Endothelial cell of umbilical vein (primary cell): Measurements from ENCODE around the gene BPHL. TPM values are rescaled to one million over a fixed set of nuclear protein-coding genes. Genes with fewer than 3 reads are reported as not detected.

Experiments used
- BruUV-seq: library from RNA; stranded (reverse); fragments of 400-500 nt; replicated peaks from 2 replicates; lab custom pipeline; 2021; lab: Mats Ljungman, UMichigan
- CTCF ChIA-PET: fragments of 300-600, 350-600 bp; sonication (Branson Sonifier 250); formaldehyde crosslinking; loops from one replicate; lab custom pipeline; 2021; ENCODE audit warnings: antibody characterized with exemption, inconsistent platforms; lab: Charles Lee
- POLR2A ChIA-PET: fragments of 300-600, 350-600 bp; sonication (Branson Sonifier 250); formaldehyde crosslinking; loops from one replicate; lab custom pipeline; 2021; ENCODE audit warnings: antibody characterized with exemption, inconsistent platforms; lab: Charles Lee
- DNase-seq: peaks from one replicate; pipeline ENCODE4 v3.0.0-alpha.2; 2011; ENCODE audit warnings: low read depth, low spot score
- FAIRE-seq: peaks from 2 replicates; lab custom pipeline; 2011; peaks lifted over from hg19 to GRCh38; lab: Jason Lieb, UNC
- H2AFZ ChIP-seq: 2 replicates; pipeline ENCODE4 v1.6.0; 2012; ENCODE audit warnings: low read depth, low read length, control low read depth, inconsistent platforms
- H3K27ac ChIP-seq: 2 replicates; pipeline ENCODE4 v1.5.1; 2011; ENCODE audit warnings: low read depth, mild to moderate bottlenecking, control low read depth, low read length, moderate library complexity; ENCODE audit not compliant: insufficient read depth
- H3K27me3 ChIP-seq, 2 experiments: 2 replicates each; pipeline versions ENCODE4 v1.6.0 to v1.6.1; 2011; ENCODE audit warnings: low read length in 2 of 2, mixed read lengths in 1 of 2; ENCODE audit not compliant: control insufficient read depth in 2 of 2, insufficient read depth in 2 of 2
- H3K36me3 ChIP-seq, 2 experiments: 2 replicates in 1 of 2; 3 replicates in 1 of 2; pipeline ENCODE4 v1.5.1; 2011; ENCODE audit warnings: low read length in 2 of 2, mild to moderate bottlenecking in 1 of 2, moderate library complexity in 1 of 2; ENCODE audit not compliant: control insufficient read depth in 2 of 2, insufficient read depth in 2 of 2; ENCODE audit errors: extremely low read depth in 1 of 2
- H3K4me1 ChIP-seq: 3 replicates; pipeline ENCODE4 v1.5.1; 2011; ENCODE audit warnings: mild to moderate bottlenecking, low read length; ENCODE audit not compliant: control insufficient read depth, insufficient read depth; ENCODE audit errors: extremely low read depth
- H3K4me2 ChIP-seq: 2 replicates; pipeline ENCODE4 v1.6.1; 2011; ENCODE audit warnings: low read length, control low read depth, mixed read lengths; ENCODE audit not compliant: insufficient read depth
- H3K4me3 ChIP-seq, 3 experiments: fragments of 200-600 bp in 1 of 3; sonication (generic), shearing (Covaris generic) in 1 of 3; replicated peaks in 1 of 3; 2 replicates each; pipeline ENCODE4 v1.5.1; 2011 to 2016; ENCODE audit warnings: control low read depth in 3 of 3, low read length in 3 of 3, mild to moderate bottlenecking in 2 of 3, inconsistent platforms in 1 of 3, low read depth in 1 of 3, moderate library complexity in 1 of 3; ENCODE audit not compliant: insufficient read depth in 1 of 3
- H3K79me2 ChIP-seq: 2 replicates; pipeline ENCODE4 v1.6.0; 2012; ENCODE audit warnings: low read length, inconsistent platforms; ENCODE audit not compliant: control insufficient read depth, insufficient read depth
- H3K9ac ChIP-seq: replicated peaks from 2 replicates; pipeline ENCODE3; 2011; ENCODE audit warnings: low read length, control low read depth; ENCODE audit not compliant: insufficient read depth; ENCODE audit errors: extremely low read depth
- H3K9me1 ChIP-seq: replicated peaks from 3 replicates; pipeline ENCODE4 v1.6.0; 2011; ENCODE audit warnings: mild to moderate bottlenecking, low read length; ENCODE audit not compliant: control insufficient read depth, insufficient read depth; ENCODE audit errors: extremely low read depth
- H3K9me3 ChIP-seq: replicated peaks from 2 replicates; pipeline ENCODE4 v1.5.1; 2012; ENCODE audit warnings: low read length, inconsistent platforms; ENCODE audit not compliant: control insufficient read depth, insufficient read depth
- H4K20me1 ChIP-seq: replicated peaks from 2 replicates; pipeline ENCODE3; 2011; ENCODE audit warnings: mild to moderate bottlenecking, low read length; ENCODE audit not compliant: control insufficient read depth, insufficient read depth; ENCODE audit errors: extremely low read depth
- CTCF ChIP-seq, 2 donors: IDR thresholded peaks; 1 replicate in 1 of 2; 2 replicates in 1 of 2; pipeline ENCODE4 v1.5.1; 2011; ENCODE audit warnings: low read length in 2 of 2, mild to moderate bottlenecking in 2 of 2, moderate library complexity in 2 of 2, control low read depth in 1 of 2, inconsistent platforms in 1 of 2, low read depth in 1 of 2; ENCODE audit not compliant: insufficient read depth in 1 of 2; ENCODE audit errors: extremely low read depth in 1 of 2
- EZH2 ChIP-seq: IDR thresholded peaks from 2 replicates; pipeline ENCODE4 v1.6.1; 2012; ENCODE audit warnings: borderline replicate concordance, low read depth, mild to moderate bottlenecking, moderate library complexity, low read length, inconsistent platforms; ENCODE audit not compliant: severe bottlenecking
- GATA2 ChIP-seq: IDR thresholded peaks from 2 replicates; pipeline ENCODE4 v1.7.0; 2011; ENCODE audit warnings: low read depth, mild to moderate bottlenecking, moderate library complexity, mixed read lengths, low read length; ENCODE audit not compliant: insufficient read length, insufficient read depth
- JUN ChIP-seq: IDR thresholded peaks from 2 replicates; pipeline ENCODE4 v1.6.1; 2011; ENCODE audit warnings: borderline replicate concordance, low read depth; ENCODE audit not compliant: insufficient read length, insufficient read depth
- MAX ChIP-seq: IDR thresholded peaks from 2 replicates; pipeline ENCODE4 v1.6.1; 2011; ENCODE audit not compliant: insufficient read depth, insufficient read length
- MYC ChIP-seq: IDR thresholded peaks from one replicate; pipeline ENCODE4 v1.6.1; 2011; ENCODE audit warnings: mild to moderate bottlenecking, low read depth, low read length
- POLR2A ChIP-seq: IDR thresholded peaks from 2 replicates; pipeline ENCODE4 v1.6.1; 2012; ENCODE audit warnings: low read depth, mild to moderate bottlenecking, control low read depth, low read length
- POLR2AphosphoS5 ChIP-seq: IDR thresholded peaks from 2 replicates; pipeline ENCODE4 v1.6.1; 2012; ENCODE audit warnings: low read depth, mild to moderate bottlenecking, control low read depth, low read length, moderate library complexity; ENCODE audit not compliant: insufficient read depth
- dilution Hi-C: fragments of 300-500 bp; cut with MboI; formaldehyde crosslinking; loops from one replicate; pipeline ENCODE4 v1.15.0; 2019; ENCODE audit warnings: low sequenced_read_pairs; ENCODE audit not compliant: extremely low pct_ligation_motif_present
- intact Hi-C: fragments of 100-400 bp; cut with micrococcal nuclease; formaldehyde crosslinking; loops from one replicate; pipeline ENCODE4 v1.10.0; 2022
- polyA plus RNA-seq, 4 experiments: library from polyadenylated mRNA; depleted of rRNA in 3 of 4; stranded (reverse) in 3 of 4; unstranded in 1 of 4; fragments of >200 nt; gene quantifications; 2 replicates each; pipeline versions ENCODE4 v1.2.1 to v1.2.3, GENCODE V29; 2011 to 2012; ENCODE audit warnings: missing spikeins in 1 of 4
- total RNA-seq: library from RNA; stranded (reverse); gene quantifications from 2 replicates; pipeline ENCODE4 v1.2.3, GENCODE V29; 2021

Gene BPHL
- total and polyA plus RNA-seq, 2 donors (not counting 3 experiments of a cell fraction or from before 2014, with no cell fraction given): 12.3 to 14.8 TPM

- CTCF ChIA-PET: interaction anchor here (1.1 to 2.2 kb wide), 3 partner anchors 31 to 88 kb away, joined by 4 to 17 read pairs (median 4); no protein-coding TSS in a partner anchor
- TF ChIP-seq JUN: no peak
- peak in 1 of 2 donors; percentile 9 for TF ChIP-seq CTCF (IDR thresholded peaks at IDR 0.05; ENCODE audit: extremely low read depth in 1 of 2, insufficient read depth in 1 of 2, low read depth in 1 of 2, low read length in 2 of 2)
- TF ChIP-seq EZH2: no peak
- no peak for TF ChIP-seq POLR2AphosphoS5
- no peak for TF ChIP-seq GATA2
- DNase-seq (peak; percentile 10), FAIRE-seq (no peak)
- Histone ChIP-seq H2AFZ (peak overlapping the region; percentile 52), H3K9ac (no peak overlapping the region), H3K4me2 (peak overlapping the region; percentile 47), H3K36me3 (no peaks in the 10 kb centered on the region), H3K9me3 (no peaks in the 10 kb centered on the region), H3K27me3 (no peaks in the 10 kb centered on the region), H3K9me1 (no peaks in the 10 kb centered on the region), H4K20me1 (no peaks in the 10 kb centered on the region), H3K79me2 (no peaks in the 10 kb centered on the region), H3K27ac (no peak overlapping the region), H3K4me1 (peaks cover 29% of the 10 kb centered on the region), H3K4me3 (peak overlapping the region in 2 of 3 experiments; percentile 45 to 46)
- dilution Hi-C loops (no loop called here), intact Hi-C loops (loop anchor here (1.0 to 2.0 kb wide), 2 partner anchors 88 to 164 kb away; partner anchors contain the start of gene NQO2)
- BruUV-seq: no TSS peak
- POLR2A ChIA-PET: no interaction called here
Measured at GRCh38 chr6:3163248-3163594, 44.7 kb downstream of the BPHL start.

- dilution Hi-C loops (no loop called here), intact Hi-C loops (no loop called here)
- ChIA-PET CTCF (no interaction called here), POLR2A (no interaction called here)
- H3K4me3 ChIP-seq: no peak overlapping the region
- no peaks in the 10 kb centered on the region for H3K9me1 ChIP-seq
- no peaks in the 10 kb centered on the region for H3K9me3 ChIP-seq
- no peak overlapping the region for H3K4me2 ChIP-seq
- H3K79me2 ChIP-seq: no peaks in the 10 kb centered on the region
- H3K4me1 ChIP-seq: peaks cover 27% of the 10 kb centered on the region
- TF ChIP-seq CTCF (IDR thresholded peaks at IDR 0.05; ENCODE audit: extremely low read depth in 1 of 2, insufficient read depth in 1 of 2, low read depth in 1 of 2, low read length in 2 of 2) (no peak), POLR2A (no peak), POLR2AphosphoS5 (no peak), MAX (no peak), EZH2 (no peak), JUN (no peak), GATA2 (no peak), MYC (no peak)
- FAIRE-seq: no peak
- DNase-seq: no peak
- H2AFZ ChIP-seq: no peak overlapping the region
- H3K27me3 ChIP-seq: no peaks in the 10 kb centered on the region
- no peak overlapping the region for H3K27ac ChIP-seq
- no peaks in the 10 kb centered on the region for H4K20me1 ChIP-seq
- no peak overlapping the region for H3K9ac ChIP-seq
- no peaks in the 10 kb centered on the region for H3K36me3 ChIP-seq
- BruUV-seq: no TSS peak
Measured at GRCh38 chr6:3164388-3164787, 45.9 kb downstream of the BPHL start.
